ENCODE results near the gene ALG14. TPM values are rescaled to one million over a fixed set of nuclear protein-coding genes. Genes with fewer than 3 reads are reported as not detected.
A peak's percentile ranks its signal among the peaks of the same experiment; 100 is the strongest.

The ALG14 gene
- total and polyA plus RNA-seq, 2 of the 4 experiments (the other 2 are of a cell fraction): 1.7 to 2.0 TPM

DNA sequence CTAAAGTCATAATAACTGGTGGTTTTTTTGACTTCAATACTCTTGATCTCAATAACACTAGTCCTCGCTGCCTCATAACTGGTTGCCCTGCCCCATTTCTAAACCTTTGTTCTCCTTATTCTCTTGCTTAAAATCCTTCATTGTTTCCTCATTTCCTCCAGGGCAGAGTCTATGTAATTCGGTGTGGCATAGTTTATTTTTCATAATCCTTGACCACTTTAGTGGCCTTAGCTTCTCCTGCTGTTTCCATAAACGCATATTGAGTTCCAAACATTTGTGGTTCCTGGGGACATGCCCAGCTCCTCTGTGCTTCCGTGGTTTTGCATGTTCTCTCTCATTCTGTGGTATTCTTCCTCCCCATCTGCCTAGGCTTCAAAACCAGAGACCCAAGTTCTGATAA lies 25.4 kb upstream of the ALG14 start:
- no peak overlapping the region for H3K23ac ChIP-seq (ENCODE audit: low read depth, low read length)
- no peaks in the 10 kb centered on the region for H3K9me3 ChIP-seq (ENCODE audit: control insufficient read depth, insufficient read depth, low read length)
- no peak overlapping the region for H4K5ac ChIP-seq (ENCODE audit: low read depth, low read length)
- no peak overlapping the region for H3K27ac ChIP-seq (ENCODE audit: insufficient read depth, low read length)
- H4K20me1 ChIP-seq (ENCODE audit: insufficient read depth, low read length): no peaks in the 10 kb centered on the region
- H3K4me2 ChIP-seq (ENCODE audit: low read depth, low read length): no peak overlapping the region
- POLR2A ChIA-PET (ENCODE audit: unreplicated experiment): no interaction called here
- no peak overlapping the region for H3K14ac ChIP-seq (replicated peaks; ENCODE audit: low read depth, low read length)
- H4K91ac ChIP-seq (ENCODE audit: insufficient read depth, low read depth, low read length): no peak overlapping the region
- H3K9me1 ChIP-seq (ENCODE audit: insufficient read depth, low read length): no peaks in the 10 kb centered on the region
- BruUV-seq (replicated peaks): no TSS peak
- intact Hi-C loops (cut with micrococcal nuclease): no loop called here
- CTCF ChIA-PET: no interaction called here
- WGBS, 2 experiments (ENCODE audit: extremely low coverage in 2 of 2, insufficient read length in 1 of 2): 83% methylated on average over 1 of the region's 4 CpGs; no CpG with 5 or more reads in 1 of the 2 experiments
- H2BK120ac ChIP-seq (ENCODE audit: low read depth, low read length): no peak overlapping the region
- H3K27me3 ChIP-seq (ENCODE audit: control insufficient read depth, insufficient read depth, low read length): peaks cover 2% of the 10 kb centered on the region; the same call in 1 of the 2 replicates
- no peak overlapping the region for H2AFZ ChIP-seq (replicated peaks; ENCODE audit: low read length, poor library complexity)
- TF ChIP-seq SMC3 (IDR thresholded peaks at IDR 0.05; ENCODE audit: low read depth, low read length) (no peak), MXI1 (IDR thresholded peaks at IDR 0.05; ENCODE audit: borderline replicate concordance, low read depth, low read length) (no peak)
- H2BK20ac ChIP-seq (ENCODE audit: low read depth, low read length): no peak overlapping the region
- H3K9ac ChIP-seq (ENCODE audit: low read depth, low read length): no peak overlapping the region
- dilution Hi-C loops (cut with HindIII; ENCODE audit: low sequenced_read_pairs, unreplicated experiment): no loop called here
- ATAC-seq (ENCODE audit: low read depth) (no peak), DNase-seq (peak; percentile 49)
- peaks cover 2% of the 10 kb centered on the region; the same call in 1 of the 2 replicates for H3K4me1 ChIP-seq (ENCODE audit: control insufficient read depth, insufficient read depth, low read length)
- H4K8ac ChIP-seq (ENCODE audit: low read depth in 2 of 2, low read length in 2 of 2): no peak overlapping the region
- no peak overlapping the region for H2AK5ac ChIP-seq (ENCODE audit: low read depth, low read length)
- H3K79me1 ChIP-seq (ENCODE audit: low read depth in 1 of 2, low read length in 2 of 2): no peaks in the 10 kb centered on the region
- H3K4ac ChIP-seq (ENCODE audit: low read depth, low read length): no peak overlapping the region
- H2BK15ac ChIP-seq (ENCODE audit: low read depth, low read length): no peak overlapping the region
- H2BK5ac ChIP-seq (ENCODE audit: low read depth, low read length, poor library complexity, severe bottlenecking): no peak overlapping the region
- no peaks in the 10 kb centered on the region for H3K36me3 ChIP-seq (ENCODE audit: control insufficient read depth, insufficient read depth, low read length)
- no peak overlapping the region for H3K4me3 ChIP-seq (ENCODE audit: insufficient read depth, low read depth, low read length)
- in situ Hi-C loops (cut with MboI; ENCODE audit: low sequenced_read_pairs): no loop called here
- H3K56ac ChIP-seq (ENCODE audit: extremely low read depth, insufficient read depth, low read length): no peak overlapping the region
- H3K18ac ChIP-seq (ENCODE audit: low read depth, low read length): no peak overlapping the region
- no peak overlapping the region for H2AK9ac ChIP-seq (replicated peaks; ENCODE audit: low read depth, low read length, poor library complexity)
